ENCODE results near the gene C12orf76. TPM values are rescaled to one million over a fixed set of nuclear protein-coding genes. Genes with fewer than 3 reads are reported as not detected.
A peak's percentile ranks its signal among the peaks of the same experiment; 100 is the strongest.
"Not testable (repeated sequence)": the region's sequence is repeated elsewhere in the genome, so short reads cannot be mapped to it uniquely, and the experiment has no call there.

The C12orf76 gene, protein sequence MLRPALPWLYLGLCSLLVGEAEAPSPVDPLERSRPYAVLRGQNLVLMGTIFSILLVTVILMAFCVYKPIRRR
- total RNA-seq, result 11.8 and 14.7 TPM in 2 replicates

GRCh38 chr12:110048242-110049027, at the start of gene C12orf76:
TSS of gene C12orf76 (minus strand) at chr12:110048522. CDS start at chr12:110048495, 27 bp downstream.
- peak; percentile 96 to 98 for DNase-seq (ENCODE audit: low read depth in 2 of 2)

GRCh38 chr12:110093631-110094311, 45.4 kb upstream of the C12orf76 start:
- DNase-seq (ENCODE audit: low read depth in 2 of 2), result no peak

- DNase-seq (ENCODE audit: low read depth in 2 of 2), result no peak
Measured at GRCh38 chr12:110091136-110091711, 42.9 kb upstream of the C12orf76 start.

DNA sequence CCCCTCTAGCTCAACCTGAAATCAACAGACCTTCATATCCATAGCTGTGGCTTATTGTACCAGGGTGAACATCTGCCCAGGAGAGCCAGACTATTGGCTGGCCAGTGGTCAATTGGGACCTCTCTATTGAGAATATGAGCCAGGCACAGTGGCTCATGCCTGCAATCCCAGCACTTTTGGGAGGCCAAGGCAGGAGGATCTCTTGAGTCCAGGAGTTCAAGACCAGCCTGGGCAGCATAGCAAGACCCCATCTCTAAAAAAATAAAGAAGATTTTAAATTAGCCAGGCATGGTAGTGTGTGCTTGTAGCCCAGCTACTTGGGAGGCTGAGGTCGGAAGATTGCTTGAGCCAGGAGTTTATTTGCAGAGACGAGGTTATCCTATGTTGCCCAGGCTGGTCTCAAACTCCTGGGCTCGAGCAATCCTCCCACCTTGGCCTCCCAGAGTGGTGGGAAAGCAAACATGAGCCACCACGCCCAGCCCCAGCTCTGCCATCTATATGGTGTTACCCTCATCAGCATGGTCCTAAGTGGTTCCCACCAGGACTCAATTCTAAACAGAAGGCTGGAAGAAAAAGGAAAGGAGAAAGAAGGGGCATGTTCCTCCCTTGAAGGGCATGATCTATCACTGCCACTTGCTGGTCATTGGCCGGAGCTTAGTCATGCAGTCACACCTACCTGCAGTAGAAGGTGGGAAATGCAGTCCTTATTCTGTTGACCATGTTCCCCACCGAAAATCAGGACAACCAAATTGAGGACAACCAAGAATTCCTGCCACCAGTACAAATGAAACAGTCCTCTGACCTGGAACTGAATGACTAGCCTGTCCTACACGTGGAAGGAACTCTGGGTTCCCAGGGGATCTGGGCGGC, 42.2 kb upstream of the C12orf76 start:
- no peak for DNase-seq (ENCODE audit: low read depth in 2 of 2)

GRCh38 chr12:110088936-110089335, 40.6 kb upstream of the C12orf76 start:
- no peak for DNase-seq (ENCODE audit: low read depth in 2 of 2)

DNA sequence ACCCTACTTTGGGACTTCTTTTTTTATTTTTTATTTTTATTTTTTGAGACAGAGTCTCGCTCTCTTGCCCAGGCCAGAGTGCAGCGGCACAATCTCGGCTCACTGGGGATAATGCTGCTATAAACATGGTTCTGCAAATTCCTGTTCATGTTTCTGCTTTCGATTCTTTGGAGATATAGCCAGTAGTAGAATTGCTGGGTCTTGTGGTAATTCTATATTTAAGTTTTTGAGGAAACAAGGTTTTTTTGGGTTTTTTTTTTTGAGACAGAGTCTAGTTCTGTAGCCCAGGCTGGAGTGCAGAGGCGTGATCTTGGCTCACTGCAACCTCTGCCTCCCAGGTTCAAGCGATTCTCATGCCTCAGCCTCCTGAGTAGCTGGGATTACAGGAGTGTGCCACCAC, 39.9 kb upstream of the C12orf76 start:
- not testable (repeated sequence) for DNase-seq (ENCODE audit: low read depth in 2 of 2)

DNA sequence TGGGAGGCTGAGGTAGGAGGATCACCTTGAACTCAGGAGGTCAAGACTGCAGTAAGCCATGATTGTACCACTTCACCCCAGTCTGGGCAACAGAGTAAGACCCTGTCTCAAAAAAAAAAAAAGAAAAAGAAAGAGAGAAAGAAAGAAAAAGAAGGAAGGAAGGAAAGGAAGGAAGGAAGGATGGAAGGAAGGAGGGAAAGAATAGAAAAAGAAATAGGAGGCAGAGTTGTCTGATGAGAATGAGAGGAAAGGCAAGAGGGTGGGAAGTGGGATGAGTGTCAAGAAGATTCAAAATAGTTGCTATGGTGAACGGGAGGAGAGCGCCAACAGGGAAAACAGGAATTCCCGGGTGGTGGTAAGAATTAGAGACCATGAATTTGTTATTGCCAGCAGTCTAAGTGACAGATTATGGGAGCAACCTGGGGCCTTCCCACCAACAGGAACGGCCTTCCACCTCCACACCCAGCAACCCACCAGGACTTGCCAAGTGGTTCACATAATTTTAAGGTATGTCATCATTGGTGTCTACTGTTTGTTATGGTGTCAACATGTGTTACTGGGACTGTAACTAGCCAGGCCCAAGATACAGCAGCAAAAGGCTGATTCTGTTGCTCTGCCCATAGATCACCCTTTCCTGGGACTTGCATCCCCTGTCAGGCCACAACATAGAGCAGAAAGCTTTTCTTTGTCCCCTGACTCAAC, 36.1 kb upstream of the C12orf76 start:
- DNase-seq (ENCODE audit: low read depth in 2 of 2), result no peak

GRCh38 chr12:110080410-110080809, 32.1 kb upstream of the C12orf76 start:
- no peak for DNase-seq (ENCODE audit: low read depth in 2 of 2)

- DNase-seq (ENCODE audit: low read depth in 2 of 2), result peak; percentile 21 to 82
Measured at GRCh38 chr12:110079477-110080400, 31.4 kb upstream of the C12orf76 start.

GRCh38 chr12:110077800-110078199, 29.5 kb upstream of the C12orf76 start:
- DNase-seq (ENCODE audit: low read depth in 2 of 2), result no peak

GRCh38 chr12:110075880-110076279, 27.6 kb upstream of the C12orf76 start:
- DNase-seq (ENCODE audit: low read depth in 2 of 2), result no peak

GRCh38 chr12:110074089-110074488, 25.8 kb upstream of the C12orf76 start:
- no peak for DNase-seq (ENCODE audit: low read depth in 2 of 2)

- peak; percentile 19 to 29 for DNase-seq (ENCODE audit: low read depth in 2 of 2)
Measured at GRCh38 chr12:110073049-110073831, 24.9 kb upstream of the C12orf76 start.

- DNase-seq (ENCODE audit: low read depth in 2 of 2), result not testable (repeated sequence)
Measured at GRCh38 chr12:110072636-110073035, 24.3 kb upstream of the C12orf76 start.

GRCh38 chr12:110071967-110072366, 23.6 kb upstream of the C12orf76 start:
- no peak for DNase-seq (ENCODE audit: low read depth in 2 of 2)

- no peak for DNase-seq (ENCODE audit: low read depth in 2 of 2)
Measured at GRCh38 chr12:110071504-110071903, 23.2 kb upstream of the C12orf76 start.

DNA sequence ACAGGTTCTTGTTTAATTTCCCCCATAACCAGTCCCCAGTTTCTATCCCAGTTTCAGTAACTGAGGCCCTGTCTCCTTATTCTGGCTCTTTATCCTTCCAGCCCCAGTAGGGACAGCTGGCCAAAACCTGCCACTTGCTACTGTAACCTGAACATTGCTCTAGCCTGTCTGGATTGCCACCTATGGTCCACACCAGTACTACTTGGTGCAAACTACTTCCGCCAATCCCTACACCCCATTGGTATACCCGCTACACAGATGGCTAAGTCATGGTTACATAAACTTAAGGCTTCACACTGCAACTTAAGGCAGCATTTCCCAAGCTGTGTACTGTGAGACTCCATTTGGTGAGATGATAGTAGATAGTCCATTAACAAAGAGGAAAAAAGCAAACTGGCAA, 20.3 kb upstream of the C12orf76 start:
- no peak for DNase-seq (ENCODE audit: low read depth in 2 of 2)

DNA sequence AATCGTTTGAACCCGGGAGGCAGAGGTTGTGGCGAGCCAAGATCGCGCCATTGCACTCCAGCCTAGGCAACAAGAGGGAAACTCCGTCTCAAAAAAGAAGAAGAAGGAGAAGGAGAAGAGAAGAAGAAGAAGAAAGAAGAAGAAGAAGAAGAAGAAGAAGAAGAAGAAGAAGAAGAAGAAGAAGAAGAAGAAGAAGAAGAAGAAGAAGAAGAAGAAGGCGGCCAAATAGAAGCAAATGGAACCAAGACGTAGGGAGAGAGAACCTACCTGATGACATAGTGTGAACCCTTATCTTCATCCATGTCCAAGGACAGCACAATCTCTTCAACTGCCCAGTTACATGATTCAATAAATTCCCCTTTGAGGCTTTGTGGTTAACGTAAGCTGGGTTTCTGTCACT, 19.8 kb upstream of the C12orf76 start:
- DNase-seq (ENCODE audit: low read depth in 2 of 2), result not testable (repeated sequence)

DNA sequence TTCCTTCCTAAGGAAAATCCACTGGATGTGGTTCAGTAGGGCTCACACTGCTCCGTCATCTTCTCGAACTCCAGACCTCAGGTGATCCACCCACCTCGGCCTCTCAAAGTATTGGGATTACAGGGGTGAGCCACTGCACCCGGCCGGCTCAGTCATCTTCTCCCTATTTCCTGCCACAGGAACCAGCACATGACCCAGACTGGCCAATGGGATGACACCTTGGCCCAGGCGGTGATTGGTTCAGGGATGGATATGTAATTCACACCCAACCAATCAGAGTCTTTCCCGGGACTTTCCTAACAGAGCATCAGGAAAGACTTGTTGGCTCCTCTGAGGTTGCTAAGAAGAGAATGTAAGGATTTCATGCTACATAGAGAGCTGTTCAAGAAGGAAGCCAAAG, 19.2 kb upstream of the C12orf76 start:
- no peak for DNase-seq (ENCODE audit: low read depth in 2 of 2)

Measured in lung microvascular endothelial cell (primary cell).